ENCODE measurements around the gene IRAK3.

- no peak for TF ChIP-seq EZH2 (IDR thresholded peaks at IDR 0.05; ENCODE audit: insufficient read depth, poor library complexity, severe bottlenecking)
- TF ChIP-seq EZH2phosphoT487 (IDR thresholded peaks at IDR 0.05; ENCODE audit: insufficient read depth, low read depth), result no peak
Measured at GRCh38 chr12:66247741-66248140, 58.7 kb downstream of the IRAK3 start.

Data from GM23248 (cell line).